BLaER1 treated with 17β-estradiol and CSF1 and Interleukin-3, amounts not matched to agents 10 nM and 100 nM (cell line): ENCODE measurements around the gene LGALS3.
A peak's percentile ranks its signal among the peaks of the same experiment; 100 is the strongest.

ENCODE experiments used
- H3K27ac ChIP-seq, 11 experiments: shearing (Covaris generic); formaldehyde crosslinking; 2 replicates each; pipeline ENCODE4 v1.8.1; 2022
- H3K27me3 ChIP-seq, 11 experiments: shearing (Covaris generic); formaldehyde crosslinking; 2 replicates each; pipeline ENCODE4 v1.8.1; 2022
- H3K36me3 ChIP-seq, 11 experiments: shearing (Covaris generic); formaldehyde crosslinking; 2 replicates each; pipeline ENCODE4 v1.8.1; 2022
- H3K4me1 ChIP-seq, 10 experiments: shearing (Covaris generic); formaldehyde crosslinking; 2 replicates each; pipeline ENCODE4 v1.8.1; 2022
- H3K4me2 ChIP-seq, 11 experiments: shearing (Covaris generic); formaldehyde crosslinking; 2 replicates each; pipeline ENCODE4 v1.8.1; 2022
- H3K4me3 ChIP-seq, 10 experiments: shearing (Covaris generic); formaldehyde crosslinking; 2 replicates each; pipeline ENCODE4 v1.8.1; 2022
- H3K9ac ChIP-seq, 11 experiments: shearing (Covaris generic); formaldehyde crosslinking; 2 replicates each; pipeline ENCODE4 v1.8.1; 2022
- H3K9me3 ChIP-seq, 11 experiments: shearing (Covaris generic); formaldehyde crosslinking; replicated peaks in 1 of 11; 2 replicates each; pipeline ENCODE4 v1.8.1; 2022
- H4K20me1 ChIP-seq, 11 experiments: shearing (Covaris generic); formaldehyde crosslinking; 2 replicates each; pipeline ENCODE4 v1.8.1; 2022
- Cebpa-rat ChIP-seq, 11 experiments: shearing (Covaris generic); IDR thresholded peaks; 2 replicates each; pipeline ENCODE4 v1.8.1; 2022

The LGALS3 gene

DNA sequence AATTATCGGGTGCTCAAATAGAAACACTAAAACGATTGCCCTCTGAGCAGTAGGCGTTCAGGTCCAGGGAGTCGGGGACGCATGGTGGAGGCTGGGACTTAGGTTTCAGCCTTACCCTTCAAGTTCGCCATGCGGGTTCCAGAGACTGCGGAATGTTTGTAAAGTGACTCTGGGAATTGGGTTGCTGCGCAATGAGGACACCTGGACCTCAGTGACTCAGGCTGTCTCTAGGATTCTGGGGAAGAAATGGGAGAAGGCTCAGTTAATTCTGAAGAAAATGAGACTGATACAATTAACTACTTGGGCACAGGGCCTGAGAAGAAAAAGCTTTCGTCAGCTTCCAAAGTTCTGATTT, 1.1 kb downstream of the LGALS3 start:
- peak overlapping the region in 3 of 11 experiments; percentile 87 to 97 (median 90); a peak in 6 of 22 replicates for H3K9ac ChIP-seq
- peak overlapping the region; percentile 71 to 97 (median 91) for H3K4me2 ChIP-seq
- peaks cover 15 to 86% (median 21%) of the 10 kb centered on the region in 10 experiments for H3K4me1 ChIP-seq
- H3K4me3 ChIP-seq, result peak overlapping the region in 9 of 10 experiments; percentile 51 to 96 (median 59); a peak in 17 of 20 replicates
- H3K9me3 ChIP-seq, result no peaks in the 10 kb centered on the region
- peaks cover 27 to 69% (median 62%) of the 10 kb centered on the region in 11 experiments for H3K27me3 ChIP-seq
- H3K36me3 ChIP-seq, result peaks cover 0 to 52% (median 0%) of the 10 kb centered on the region in 11 experiments; a peak in 6 of 22 replicates
- TF ChIP-seq Cebpa-rat (IDR thresholded peaks at IDR 0.05), result no peak
- H4K20me1 ChIP-seq, result peaks cover 0 to 55% (median 14%) of the 10 kb centered on the region in 11 experiments; a peak in 13 of 22 replicates
- H3K27ac ChIP-seq, result peak overlapping the region in 3 of 11 experiments; percentile 86 to 96 (median 91); a peak in 4 of 22 replicates

DNA sequence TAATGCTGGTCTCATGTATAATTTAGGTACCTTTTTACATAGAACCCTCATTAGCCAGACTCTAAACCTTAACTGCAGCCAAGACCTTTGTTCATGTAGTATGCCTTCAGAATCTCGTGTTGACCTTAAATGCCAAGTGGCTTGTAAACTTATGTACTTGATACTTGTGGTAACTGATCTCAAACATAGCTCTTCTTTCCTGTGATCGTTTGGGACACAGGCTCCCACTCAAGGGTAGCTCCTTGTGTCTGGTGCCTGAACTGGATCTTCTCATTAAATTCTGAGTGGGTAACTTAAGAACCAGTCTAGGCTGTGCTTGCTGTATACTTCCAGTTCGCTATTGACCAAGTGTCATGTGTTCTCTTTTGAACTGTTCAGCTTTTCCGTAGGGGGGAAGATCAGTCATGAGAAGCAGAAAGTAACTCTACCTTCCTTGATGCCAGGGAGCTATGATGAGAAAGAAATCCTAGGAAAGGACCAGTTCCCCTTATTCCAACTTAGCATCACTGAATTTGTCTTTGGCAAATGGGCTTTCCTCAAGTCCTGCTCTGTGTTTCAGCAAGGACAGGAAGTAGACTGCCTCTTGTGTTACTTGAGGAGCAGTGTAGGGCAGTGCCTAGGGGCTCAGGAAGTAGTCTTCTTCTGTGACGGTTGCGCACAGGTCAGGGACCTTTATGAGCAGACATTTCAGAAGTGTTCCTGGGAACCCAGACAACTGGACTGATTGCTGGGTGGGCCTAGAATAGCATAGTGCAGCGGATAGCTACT, 2.5 kb downstream of the LGALS3 start:
- Histone ChIP-seq H3K9me3 (no peaks in the 10 kb centered on the region), H3K4me2 (peak overlapping the region in 3 of 11 experiments; percentile 91 to 94 (median 94); a peak in 5 of 22 replicates), H3K27ac (no peak overlapping the region), H4K20me1 (peaks cover 0 to 69% (median 14%) of the 10 kb centered on the region in 11 experiments; a peak in 13 of 22 replicates), H3K4me3 (peak overlapping the region in 3 of 10 experiments; percentile 10 to 96 (median 70); a peak in 5 of 20 replicates), H3K4me1 (peaks cover 14 to 82% (median 15%) of the 10 kb centered on the region in 10 experiments), H3K36me3 (peaks cover 0 to 66% (median 0%) of the 10 kb centered on the region in 11 experiments; a peak in 6 of 22 replicates), H3K9ac (peak overlapping the region in 2 of 11 experiments; percentile 90 to 97; a peak in 3 of 22 replicates), H3K27me3 (peaks cover 27 to 63% (median 56%) of the 10 kb centered on the region in 11 experiments)
- no peak for TF ChIP-seq Cebpa-rat (IDR thresholded peaks at IDR 0.05)

DNA sequence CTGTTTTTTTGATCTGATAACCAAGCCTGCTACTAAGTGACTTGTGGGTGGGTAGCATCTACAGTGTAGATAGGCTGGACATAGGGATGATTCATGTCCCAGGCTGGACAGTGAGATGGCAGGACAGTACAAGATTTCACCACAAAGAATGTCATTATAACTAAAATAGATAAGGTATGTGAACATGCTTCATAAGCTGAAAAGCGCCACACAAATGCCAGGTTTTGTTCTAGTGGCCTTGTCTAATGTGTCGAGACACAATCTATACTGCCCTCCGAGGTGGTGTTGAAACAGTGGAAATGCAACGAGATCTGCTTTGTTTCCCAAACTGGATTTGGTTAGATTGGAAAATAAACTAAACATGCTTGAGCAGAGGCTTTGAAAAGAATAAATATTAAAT, 4.4 kb downstream of the LGALS3 start:
- no peak for TF ChIP-seq Cebpa-rat (IDR thresholded peaks at IDR 0.05)
- H4K20me1 ChIP-seq, result peaks cover 0 to 88% (median 14%) of the 10 kb centered on the region in 11 experiments; a peak in 13 of 22 replicates
- H3K4me2 ChIP-seq, result peak overlapping the region in 2 of 11 experiments; percentile 91 to 94; a peak in 4 of 22 replicates
- H3K4me1 ChIP-seq, result peaks cover 14 to 81% (median 15%) of the 10 kb centered on the region in 10 experiments
- 0 out of 22 replicates have a peak overlapping the region, but pooled peaks of 1 of the 11 experiments have one; percentile 15 for H3K9ac ChIP-seq
- no peak overlapping the region for H3K27ac ChIP-seq
- no peak overlapping the region for H3K4me3 ChIP-seq
- H3K9me3 ChIP-seq, result no peaks in the 10 kb centered on the region
- peaks cover 0 to 83% (median 5%) of the 10 kb centered on the region in 11 experiments; a peak in 11 of 22 replicates for H3K36me3 ChIP-seq
- H3K27me3 ChIP-seq, result peaks cover 15 to 44% (median 38%) of the 10 kb centered on the region in 11 experiments

DNA sequence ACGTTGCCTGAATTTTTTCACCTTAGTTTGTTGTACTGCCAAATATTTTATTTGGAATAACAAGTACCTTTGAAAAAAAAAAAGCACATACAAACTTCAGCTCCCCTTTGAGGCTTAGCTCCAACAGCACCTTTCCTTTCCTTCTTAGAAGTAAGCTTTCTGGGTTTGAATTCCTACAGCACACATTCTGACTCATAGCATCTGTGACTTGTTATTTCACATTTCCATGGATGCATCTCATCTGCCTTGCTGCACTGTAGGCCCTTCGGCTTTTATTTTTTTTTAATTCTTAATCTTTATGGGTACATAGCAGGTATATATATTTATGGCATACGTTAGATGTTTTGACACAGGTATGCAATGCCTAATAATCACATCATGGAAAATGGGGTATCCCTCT, 7.2 kb downstream of the LGALS3 start:
- H3K27ac ChIP-seq, result no peak overlapping the region

DNA sequence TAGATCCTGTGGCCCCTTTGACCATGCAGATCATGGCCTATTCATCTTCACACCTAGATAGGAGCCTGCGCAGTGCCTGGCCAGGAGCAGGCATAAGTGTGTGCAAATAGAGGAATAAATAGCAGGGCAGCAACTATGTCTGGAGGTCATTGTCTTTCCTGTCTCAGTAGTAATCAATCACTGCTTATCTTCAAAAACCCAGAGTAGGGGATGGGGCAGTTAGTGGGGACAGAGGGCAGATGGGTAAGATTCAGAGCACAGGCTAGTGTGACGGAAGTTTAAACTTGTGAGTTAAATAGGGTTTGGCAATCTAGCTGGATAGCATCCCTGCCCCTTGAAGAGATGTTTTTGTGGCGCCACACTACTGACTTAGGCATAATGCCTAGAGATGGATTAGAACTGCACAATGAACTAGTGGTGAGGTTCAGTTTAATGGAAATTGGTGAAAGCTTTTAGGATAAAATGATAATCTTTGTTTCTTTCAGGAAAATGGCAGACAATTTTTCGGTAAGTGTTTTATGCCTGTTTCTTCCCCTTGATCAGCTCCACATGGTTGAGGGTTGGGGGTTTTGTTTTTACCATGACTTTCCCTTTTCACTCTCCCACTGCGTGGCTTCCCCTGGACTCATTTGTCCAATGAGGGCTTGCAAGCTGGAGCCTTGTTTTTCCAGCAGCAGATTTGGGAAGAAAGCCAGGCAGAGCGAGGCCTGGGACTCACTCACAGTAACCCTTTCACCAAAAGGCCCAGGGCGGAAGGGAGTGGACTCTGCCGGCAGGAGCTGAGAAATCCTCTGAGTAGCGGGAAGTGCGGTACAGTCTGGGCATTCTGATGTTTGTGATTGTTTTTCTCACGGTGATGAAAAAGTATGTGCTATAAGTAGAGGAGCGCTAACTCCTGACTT, 8.1 kb downstream of the LGALS3 start:
- Histone ChIP-seq H3K4me2 (peak overlapping the region in 1 of 11 experiments; percentile 35; a peak in 2 of 22 replicates), H3K4me1 (peaks cover 0 to 70% (median 0%) of the 10 kb centered on the region in 10 experiments; a peak in 4 of 20 replicates), H3K9me3 (no peaks in the 10 kb centered on the region), H3K4me3 (no peak overlapping the region), H3K27ac (no peak overlapping the region), H3K27me3 (peaks cover 0 to 7% (median under 1%) of the 10 kb centered on the region in 11 experiments; a peak in 7 of 22 replicates), H4K20me1 (peaks cover 0 to 100% (median 0%) of the 10 kb centered on the region in 11 experiments; a peak in 6 of 22 replicates), H3K9ac (no peak overlapping the region), H3K36me3 (peaks cover 17 to 98% (median 37%) of the 10 kb centered on the region in 11 experiments; a peak in 21 of 22 replicates)
- no peak for TF ChIP-seq Cebpa-rat (IDR thresholded peaks at IDR 0.05)

More for the DNA sequence above, 7.2 kb downstream of the LGALS3 start:
- peaks cover 13 to 98% (median 29%) of the 10 kb centered on the region in 11 experiments; a peak in 20 of 22 replicates for H3K36me3 ChIP-seq
- H3K4me3 ChIP-seq, result no peak overlapping the region
- no peak overlapping the region for H3K9ac ChIP-seq
- H3K4me2 ChIP-seq, result 0 out of 22 replicates have a peak overlapping the region, but pooled peaks of 1 of the 11 experiments have one; percentile 33
- H3K9me3 ChIP-seq, result no peaks in the 10 kb centered on the region
- H4K20me1 ChIP-seq, result peaks cover 0 to 100% (median 0%) of the 10 kb centered on the region in 11 experiments; a peak in 6 of 22 replicates
- TF ChIP-seq Cebpa-rat (IDR thresholded peaks at IDR 0.05), result no peak
- peaks cover 0 to 79% (median 0%) of the 10 kb centered on the region in 10 experiments; a peak in 5 of 20 replicates for H3K4me1 ChIP-seq
- H3K27me3 ChIP-seq, result peaks cover 0 to 16% (median 9%) of the 10 kb centered on the region in 11 experiments; a peak in 19 of 22 replicates

DNA sequence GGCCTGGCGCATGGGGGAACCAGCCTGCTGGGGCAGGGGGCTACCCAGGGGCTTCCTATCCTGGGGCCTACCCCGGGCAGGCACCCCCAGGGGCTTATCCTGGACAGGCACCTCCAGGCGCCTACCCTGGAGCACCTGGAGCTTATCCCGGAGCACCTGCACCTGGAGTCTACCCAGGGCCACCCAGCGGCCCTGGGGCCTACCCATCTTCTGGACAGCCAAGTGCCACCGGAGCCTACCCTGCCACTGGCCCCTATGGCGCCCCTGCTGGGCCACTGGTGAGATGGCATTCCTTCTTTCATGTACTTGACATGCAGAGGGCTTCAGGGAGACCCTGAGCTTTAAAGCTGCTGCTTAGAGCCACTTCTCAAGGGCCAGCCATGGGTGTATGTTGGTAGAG, 9.0 kb downstream of the LGALS3 start:
- Histone ChIP-seq H3K27me3 (no peaks in the 10 kb centered on the region), H3K9ac (no peak overlapping the region), H3K4me3 (no peak overlapping the region), H3K27ac (no peak overlapping the region), H3K9me3 (no peaks in the 10 kb centered on the region), H3K4me1 (peaks cover 0 to 61% (median 0%) of the 10 kb centered on the region in 10 experiments; a peak in 4 of 20 replicates), H3K36me3 (peaks cover 24 to 98% (median 46%) of the 10 kb centered on the region in 11 experiments; a peak in 21 of 22 replicates), H4K20me1 (peaks cover 0 to 100% (median 0%) of the 10 kb centered on the region in 11 experiments; a peak in 6 of 22 replicates), H3K4me2 (peak overlapping the region in 2 of 11 experiments; percentile 42 to 72; a peak in 4 of 22 replicates)
- no peak for TF ChIP-seq Cebpa-rat (IDR thresholded peaks at IDR 0.05)

DNA sequence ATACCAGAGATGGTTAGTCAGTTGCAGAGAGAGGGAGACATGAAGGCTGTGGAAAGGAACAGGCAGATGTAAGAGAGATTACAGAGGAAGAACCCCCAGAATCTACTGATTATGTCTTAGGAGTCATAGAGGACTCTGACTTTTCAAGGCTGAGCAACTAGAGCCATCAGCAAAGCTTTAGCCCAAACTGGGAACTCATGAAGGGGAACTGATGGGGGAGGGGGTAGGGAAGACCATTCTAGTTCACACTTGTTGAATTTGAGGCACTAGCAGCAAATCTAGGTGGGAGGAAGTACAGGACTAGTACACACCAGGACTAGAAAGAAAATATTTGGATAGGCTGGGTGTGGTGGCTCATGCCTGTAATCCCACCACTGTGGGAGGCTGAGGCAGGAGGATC, 10.1 kb downstream of the LGALS3 start:
- Histone ChIP-seq H3K9me3 (no peaks in the 10 kb centered on the region), H3K4me2 (peak overlapping the region in 2 of 11 experiments; percentile 42 to 72; a peak in 3 of 22 replicates), H3K4me1 (peaks cover 0 to 50% (median 0%) of the 10 kb centered on the region in 10 experiments; a peak in 4 of 20 replicates), H3K9ac (no peak overlapping the region), H3K4me3 (no peak overlapping the region), H3K27ac (no peak overlapping the region), H4K20me1 (peaks cover 0 to 100% (median 0%) of the 10 kb centered on the region in 11 experiments; a peak in 6 of 22 replicates), H3K27me3 (no peaks in the 10 kb centered on the region), H3K36me3 (peaks cover 30 to 98% (median 52%) of the 10 kb centered on the region in 11 experiments; a peak in 21 of 22 replicates)
- TF ChIP-seq Cebpa-rat (IDR thresholded peaks at IDR 0.05), result no peak
